Measurements from ENCODE around the gene VSIG10L. TPM values are rescaled to one million over a fixed set of nuclear protein-coding genes. Genes with fewer than 3 reads are reported as not detected.

VSIG10L gene
- total RNA-seq, 1 experiment from 2014 or later, result 11.6 TPM

DNA sequence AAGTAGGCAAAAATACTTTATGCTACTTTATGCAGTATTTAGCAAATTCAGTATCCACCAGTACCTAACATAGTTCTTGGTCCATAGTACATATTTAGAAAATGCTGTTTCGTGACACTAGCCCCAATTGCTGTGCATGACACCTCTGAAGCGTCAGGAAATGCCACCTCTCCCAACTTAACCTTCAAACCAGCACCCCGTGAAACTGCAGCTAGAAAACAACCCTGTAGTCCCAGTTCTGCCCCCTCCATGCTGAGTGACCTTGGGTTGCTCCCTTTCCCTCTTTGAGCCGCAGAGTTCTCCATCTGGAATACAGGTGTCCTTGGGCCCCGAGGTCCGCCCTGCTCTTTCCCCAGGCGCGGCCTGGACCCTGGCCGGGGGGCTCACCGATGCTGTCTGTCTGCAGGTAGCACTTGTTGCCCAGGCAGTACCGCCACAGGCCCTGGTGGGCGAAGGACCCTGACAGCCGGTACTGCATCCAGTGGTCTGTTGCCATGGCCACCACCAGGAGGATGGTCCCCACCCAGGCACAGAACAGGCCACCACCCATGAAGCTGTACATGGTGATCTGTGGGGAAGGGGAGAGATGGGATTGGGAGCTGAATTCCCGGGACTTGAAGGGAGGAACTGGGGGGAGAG, 45.1 kb upstream of the VSIG10L start (continued):
- TF ChIP-seq NR1H2 (CRISPR knock-in tag; IDR thresholded peaks at IDR 0.05), result no peak
- no peak for TF ChIP-seq CBFB (CRISPR knock-in tag; IDR thresholded peaks at IDR 0.05; ENCODE audit: low read depth)
- TF ChIP-seq, protein P1, sequence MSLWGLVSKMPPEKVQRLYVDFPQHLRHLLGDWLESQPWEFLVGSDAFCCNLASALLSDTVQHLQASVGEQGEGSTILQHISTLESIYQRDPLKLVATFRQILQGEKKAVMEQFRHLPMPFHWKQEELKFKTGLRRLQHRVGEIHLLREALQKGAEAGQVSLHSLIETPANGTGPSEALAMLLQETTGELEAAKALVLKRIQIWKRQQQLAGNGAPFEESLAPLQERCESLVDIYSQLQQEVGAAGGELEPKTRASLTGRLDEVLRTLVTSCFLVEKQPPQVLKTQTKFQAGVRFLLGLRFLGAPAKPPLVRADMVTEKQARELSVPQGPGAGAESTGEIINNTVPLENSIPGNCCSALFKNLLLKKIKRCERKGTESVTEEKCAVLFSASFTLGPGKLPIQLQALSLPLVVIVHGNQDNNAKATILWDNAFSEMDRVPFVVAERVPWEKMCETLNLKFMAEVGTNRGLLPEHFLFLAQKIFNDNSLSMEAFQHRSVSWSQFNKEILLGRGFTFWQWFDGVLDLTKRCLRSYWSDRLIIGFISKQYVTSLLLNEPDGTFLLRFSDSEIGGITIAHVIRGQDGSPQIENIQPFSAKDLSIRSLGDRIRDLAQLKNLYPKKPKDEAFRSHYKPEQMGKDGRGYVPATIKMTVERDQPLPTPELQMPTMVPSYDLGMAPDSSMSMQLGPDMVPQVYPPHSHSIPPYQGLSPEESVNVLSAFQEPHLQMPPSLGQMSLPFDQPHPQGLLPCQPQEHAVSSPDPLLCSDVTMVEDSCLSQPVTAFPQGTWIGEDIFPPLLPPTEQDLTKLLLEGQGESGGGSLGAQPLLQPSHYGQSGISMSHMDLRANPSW (CRISPR knock-in tag; conservative IDR thresholded peaks at IDR 0.05; ENCODE audit: low read depth), result no peak

DNA sequence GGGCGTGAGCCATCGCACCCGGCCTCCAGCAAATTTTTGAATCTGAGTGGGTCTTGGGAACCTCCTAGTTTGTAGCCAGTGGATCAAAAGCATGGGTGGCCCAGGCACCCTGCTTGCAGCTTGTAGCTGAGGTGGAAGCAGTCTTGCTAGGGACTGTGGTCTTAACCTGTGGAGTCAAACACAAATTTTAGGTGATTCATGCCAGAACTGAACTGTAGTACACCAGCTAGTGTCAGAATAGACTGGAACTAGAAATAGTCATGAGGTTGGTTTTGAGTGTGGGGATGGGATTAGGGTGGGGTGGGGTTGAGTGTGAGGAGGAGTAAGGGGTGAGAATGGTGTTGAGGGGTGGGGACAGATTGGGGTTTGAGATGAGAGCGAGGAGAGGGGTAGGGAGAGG, 40.1 kb upstream of the VSIG10L start:
- H3K4me3 Mint-ChIP-seq, result no peak overlapping the region
- CTCF ChIA-PET, result interaction anchor here (0.7 to 1.3 kb wide), 3 partner anchors 9 to 318 kb away, joined by 3 to 4 read pairs (median 4); partner anchors contain the start of gene C19orf84
- no peak for TF ChIP-seq RORB (CRISPR knock-in tag; IDR thresholded peaks at IDR 0.05)
- no peak for TF ChIP-seq MYBL2 (CRISPR knock-in tag; IDR thresholded peaks at IDR 0.05)
- H3K9me3 Mint-ChIP-seq, result peaks cover 26% of the 10 kb centered on the region
- POLR2A ChIA-PET, result no interaction called here
- ATAC-seq (no peak), DNase-seq (ENCODE audit: low spot score) (no peak)
- H3K36me3 Mint-ChIP-seq, result peaks cover 7% of the 10 kb centered on the region; the same call in 1 of the 2 replicates
- H3K27me3 Mint-ChIP-seq (ENCODE audit: low read depth), result peaks cover 12% of the 10 kb centered on the region
- no peak overlapping the region for H3K27ac Mint-ChIP-seq
- H3K4me1 Mint-ChIP-seq, result no peaks in the 10 kb centered on the region

DNA sequence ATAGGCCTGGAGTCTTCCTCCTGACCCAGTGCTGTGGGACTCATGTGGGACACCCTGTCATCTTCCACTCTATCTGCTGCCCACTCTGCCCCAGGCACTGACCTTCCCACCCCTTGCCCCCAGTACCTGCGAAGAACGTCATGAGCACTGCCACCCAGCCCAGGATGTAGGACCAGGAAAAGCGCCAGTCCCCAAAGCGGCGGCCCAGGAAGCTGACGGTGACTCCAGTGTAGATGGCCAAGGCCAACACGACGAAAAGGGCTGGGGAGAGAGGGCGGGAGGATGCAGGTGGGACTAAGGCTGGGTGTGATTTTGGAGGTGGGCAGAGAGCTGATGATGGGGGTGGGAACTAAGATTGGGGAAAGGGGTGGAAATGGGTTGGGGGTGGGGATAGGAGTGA, 38.4 kb upstream of the VSIG10L start:
- peaks cover 7% of the 10 kb centered on the region; the same call in 1 of the 2 replicates for H3K36me3 Mint-ChIP-seq
- H3K4me3 Mint-ChIP-seq, result no peak overlapping the region
- H3K27me3 Mint-ChIP-seq (ENCODE audit: low read depth), result peaks cover 12% of the 10 kb centered on the region
- CTCF ChIA-PET, result no interaction called here
- ATAC-seq, result no peak
- H3K27ac Mint-ChIP-seq, result no peak overlapping the region
- peaks cover under 1% of the 10 kb centered on the region for H3K4me1 Mint-ChIP-seq
- TF ChIP-seq ZNF121 (CRISPR knock-in tag; IDR thresholded peaks at IDR 0.05) (no peak), NR3C1 (CRISPR knock-in tag; conservative IDR thresholded peaks at IDR 0.05; ENCODE audit: low read depth) (no peak), ZNF416 (CRISPR knock-in tag; IDR thresholded peaks at IDR 0.05) (no peak), TEAD4 (CRISPR knock-in tag; IDR thresholded peaks at IDR 0.05) (no peak)
- TF ChIP-seq, protein P2, sequence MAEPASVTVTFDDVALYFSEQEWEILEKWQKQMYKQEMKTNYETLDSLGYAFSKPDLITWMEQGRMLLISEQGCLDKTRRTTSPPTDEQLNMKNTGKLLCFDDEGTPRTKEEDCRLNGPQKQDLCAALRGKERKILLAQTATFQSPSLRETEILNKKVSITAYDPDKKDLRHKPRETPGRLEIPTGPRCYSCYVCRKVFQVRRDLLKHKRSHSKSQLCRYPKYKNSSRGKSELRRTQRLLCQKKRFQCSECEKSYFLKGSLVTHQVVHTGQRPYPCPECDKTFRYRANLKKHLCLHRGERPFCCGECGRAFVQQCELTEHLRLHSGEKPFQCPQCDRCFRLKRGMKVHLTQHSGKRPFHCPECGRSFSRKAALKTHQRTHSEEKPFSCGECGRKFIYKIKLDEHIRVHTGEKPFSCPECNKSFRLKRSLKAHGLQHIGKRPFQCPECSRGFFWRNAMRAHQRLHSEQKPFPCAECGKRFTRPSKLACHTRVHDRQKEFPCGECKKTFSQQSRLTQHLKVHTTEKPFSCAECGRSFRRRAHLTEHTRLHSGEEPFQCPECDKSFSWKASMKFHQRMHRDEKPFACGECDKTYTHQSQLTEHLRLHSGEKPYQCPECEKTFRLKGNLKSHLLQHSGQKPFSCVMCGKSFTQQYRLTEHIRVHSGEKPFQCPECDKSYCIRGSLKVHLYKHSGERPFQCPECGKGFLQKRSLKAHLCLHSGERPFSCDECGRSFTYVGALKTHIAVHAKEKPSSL (CRISPR knock-in tag; conservative IDR thresholded peaks at IDR 0.05), result no peak
- TF ChIP-seq, protein P3, sequence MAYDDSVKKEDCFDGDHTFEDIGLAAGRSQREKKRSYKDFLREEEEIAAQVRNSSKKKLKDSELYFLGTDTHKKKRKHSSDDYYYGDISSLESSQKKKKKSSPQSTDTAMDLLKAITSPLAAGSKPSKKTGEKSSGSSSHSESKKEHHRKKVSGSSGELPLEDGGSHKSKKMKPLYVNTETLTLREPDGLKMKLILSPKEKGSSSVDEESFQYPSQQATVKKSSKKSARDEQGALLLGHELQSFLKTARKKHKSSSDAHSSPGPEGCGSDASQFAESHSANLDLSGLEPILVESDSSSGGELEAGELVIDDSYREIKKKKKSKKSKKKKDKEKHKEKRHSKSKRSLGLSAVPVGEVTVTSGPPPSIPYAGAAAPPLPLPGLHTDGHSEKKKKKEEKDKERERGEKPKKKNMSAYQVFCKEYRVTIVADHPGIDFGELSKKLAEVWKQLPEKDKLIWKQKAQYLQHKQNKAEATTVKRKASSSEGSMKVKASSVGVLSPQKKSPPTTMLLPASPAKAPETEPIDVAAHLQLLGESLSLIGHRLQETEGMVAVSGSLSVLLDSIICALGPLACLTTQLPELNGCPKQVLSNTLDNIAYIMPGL (CRISPR knock-in tag; IDR thresholded peaks at IDR 0.05), result no peak
- H3K9me3 Mint-ChIP-seq, result peaks cover 26% of the 10 kb centered on the region
- POLR2A ChIA-PET, result no interaction called here
- no peak for DNase-seq (ENCODE audit: low spot score)

DNA sequence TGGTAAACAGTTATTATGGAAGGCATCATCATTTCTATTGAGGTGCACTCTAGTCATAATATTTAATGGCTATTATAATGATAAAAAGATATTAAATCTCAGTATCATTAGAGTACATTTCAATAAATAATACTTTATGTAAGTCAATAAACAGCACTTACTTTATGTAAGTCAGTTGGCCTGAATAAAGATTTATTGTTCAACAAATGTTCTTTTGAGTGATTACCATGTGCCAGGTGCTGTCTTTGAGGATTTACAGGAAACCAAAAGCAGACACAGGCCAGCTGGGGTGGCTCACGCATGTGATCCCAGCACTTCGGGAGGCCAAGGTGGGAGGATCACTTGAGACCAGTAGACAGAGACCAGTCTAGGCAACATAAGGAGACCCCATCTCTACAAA, 35.5 kb upstream of the VSIG10L start:
- Mint-ChIP-seq H3K27ac (no peak overlapping the region), H3K4me3 (no peak overlapping the region), H3K4me1 (peaks cover 3% of the 10 kb centered on the region), H3K9me3 (peaks cover 23% of the 10 kb centered on the region), H3K36me3 (peaks cover 7% of the 10 kb centered on the region; the same call in 1 of the 2 replicates), H3K27me3 (ENCODE audit: low read depth) (peaks cover 22% of the 10 kb centered on the region)
- DNase-seq (ENCODE audit: low spot score) (no peak), ATAC-seq (no peak)
- ChIA-PET CTCF (no interaction called here), POLR2A (no interaction called here)
- TF ChIP-seq, protein P4, sequence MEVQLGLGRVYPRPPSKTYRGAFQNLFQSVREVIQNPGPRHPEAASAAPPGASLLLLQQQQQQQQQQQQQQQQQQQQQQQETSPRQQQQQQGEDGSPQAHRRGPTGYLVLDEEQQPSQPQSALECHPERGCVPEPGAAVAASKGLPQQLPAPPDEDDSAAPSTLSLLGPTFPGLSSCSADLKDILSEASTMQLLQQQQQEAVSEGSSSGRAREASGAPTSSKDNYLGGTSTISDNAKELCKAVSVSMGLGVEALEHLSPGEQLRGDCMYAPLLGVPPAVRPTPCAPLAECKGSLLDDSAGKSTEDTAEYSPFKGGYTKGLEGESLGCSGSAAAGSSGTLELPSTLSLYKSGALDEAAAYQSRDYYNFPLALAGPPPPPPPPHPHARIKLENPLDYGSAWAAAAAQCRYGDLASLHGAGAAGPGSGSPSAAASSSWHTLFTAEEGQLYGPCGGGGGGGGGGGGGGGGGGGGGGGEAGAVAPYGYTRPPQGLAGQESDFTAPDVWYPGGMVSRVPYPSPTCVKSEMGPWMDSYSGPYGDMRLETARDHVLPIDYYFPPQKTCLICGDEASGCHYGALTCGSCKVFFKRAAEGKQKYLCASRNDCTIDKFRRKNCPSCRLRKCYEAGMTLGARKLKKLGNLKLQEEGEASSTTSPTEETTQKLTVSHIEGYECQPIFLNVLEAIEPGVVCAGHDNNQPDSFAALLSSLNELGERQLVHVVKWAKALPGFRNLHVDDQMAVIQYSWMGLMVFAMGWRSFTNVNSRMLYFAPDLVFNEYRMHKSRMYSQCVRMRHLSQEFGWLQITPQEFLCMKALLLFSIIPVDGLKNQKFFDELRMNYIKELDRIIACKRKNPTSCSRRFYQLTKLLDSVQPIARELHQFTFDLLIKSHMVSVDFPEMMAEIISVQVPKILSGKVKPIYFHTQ (CRISPR knock-in tag; IDR thresholded peaks at IDR 0.05), result no peak
- TF ChIP-seq, protein P5, sequence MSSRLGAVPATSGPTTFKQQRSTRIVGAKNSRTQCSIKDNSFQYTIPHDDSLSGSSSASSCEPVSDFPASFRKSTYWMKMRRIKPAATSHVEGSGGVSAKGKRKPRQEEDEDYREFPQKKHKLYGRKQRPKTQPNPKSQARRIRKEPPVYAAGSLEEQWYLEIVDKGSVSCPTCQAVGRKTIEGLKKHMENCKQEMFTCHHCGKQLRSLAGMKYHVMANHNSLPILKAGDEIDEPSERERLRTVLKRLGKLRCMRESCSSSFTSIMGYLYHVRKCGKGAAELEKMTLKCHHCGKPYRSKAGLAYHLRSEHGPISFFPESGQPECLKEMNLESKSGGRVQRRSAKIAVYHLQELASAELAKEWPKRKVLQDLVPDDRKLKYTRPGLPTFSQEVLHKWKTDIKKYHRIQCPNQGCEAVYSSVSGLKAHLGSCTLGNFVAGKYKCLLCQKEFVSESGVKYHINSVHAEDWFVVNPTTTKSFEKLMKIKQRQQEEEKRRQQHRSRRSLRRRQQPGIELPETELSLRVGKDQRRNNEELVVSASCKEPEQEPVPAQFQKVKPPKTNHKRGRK (CRISPR knock-in tag; IDR thresholded peaks at IDR 0.05; ENCODE audit: borderline replicate concordance), result no peak
- TF ChIP-seq, protein P1 (CRISPR knock-in tag; conservative IDR thresholded peaks at IDR 0.05; ENCODE audit: low read depth), result no peak

Measured in WTC11 (cell line).